ENCODE results near the gene PIP5K1B. TPM values are rescaled to one million over a fixed set of nuclear protein-coding genes. Genes with fewer than 3 reads are reported as not detected.

Gene PIP5K1B
- total RNA-seq, 2 experiments from 2014 or later: 1.5 to 2.3 TPM

DNA sequence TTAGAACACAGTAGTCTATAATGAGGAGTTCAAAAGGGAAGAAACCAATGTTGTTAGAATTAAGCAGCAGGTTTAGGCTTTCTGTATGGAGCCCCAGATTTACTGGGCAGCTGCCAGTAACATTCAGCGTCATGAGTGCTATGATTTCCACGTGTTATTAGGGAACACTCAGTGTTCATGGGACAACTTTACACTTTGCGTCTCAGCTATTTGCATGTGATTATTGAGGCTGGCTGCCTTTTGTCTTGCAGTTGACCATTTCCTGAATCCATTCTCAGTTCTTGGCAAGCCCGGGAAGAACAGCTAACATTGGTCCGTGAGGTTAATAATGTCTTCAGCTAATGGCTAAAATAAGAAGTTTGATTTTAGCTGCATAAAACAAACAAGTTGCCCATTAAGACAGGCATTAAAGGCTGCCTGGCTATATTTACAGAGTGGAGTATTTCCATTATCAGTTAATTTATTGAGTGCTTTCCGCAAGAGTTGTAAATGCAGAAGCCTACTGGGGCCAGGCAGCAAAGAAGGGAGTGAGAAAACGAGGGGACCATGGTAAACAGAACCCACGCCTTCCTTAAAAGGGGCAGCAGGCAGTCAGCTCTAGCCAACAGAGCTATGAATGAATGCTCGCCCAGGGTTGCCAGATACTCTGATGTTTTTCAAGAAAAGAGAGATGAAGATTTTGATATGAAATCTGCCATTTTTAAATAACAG lies 120.9 kb downstream of the PIP5K1B start:
- H3K9me3 Mint-ChIP-seq: no peaks in the 10 kb centered on the region
- no peak overlapping the region for H3K4me3 Mint-ChIP-seq
- H3K36me3 Mint-ChIP-seq (ENCODE audit: low read depth): no peaks in the 10 kb centered on the region
- DNase-seq: no peak
- H3K27ac Mint-ChIP-seq: no peak overlapping the region
- H3K27me3 Mint-ChIP-seq: peaks cover 7% of the 10 kb centered on the region
- CTCF ChIA-PET: no interaction called here
- no peaks in the 10 kb centered on the region for H3K4me1 Mint-ChIP-seq
- POLR2A ChIA-PET: no interaction called here

- no peaks in the 10 kb centered on the region for H3K36me3 Mint-ChIP-seq (ENCODE audit: low read depth)
- H3K27ac Mint-ChIP-seq: no peak overlapping the region
- H3K9me3 Mint-ChIP-seq: no peaks in the 10 kb centered on the region
- CTCF ChIA-PET: no interaction called here
- peaks cover 3% of the 10 kb centered on the region for H3K27me3 Mint-ChIP-seq
- no peaks in the 10 kb centered on the region for H3K4me1 Mint-ChIP-seq
- H3K4me3 Mint-ChIP-seq: no peak overlapping the region
- DNase-seq: no peak
- POLR2A ChIA-PET: no interaction called here
Measured at GRCh38 chr9:68827837-68828744, 123.1 kb downstream of the PIP5K1B start.

- Mint-ChIP-seq H3K9me3 (no peaks in the 10 kb centered on the region), H3K27ac (no peak overlapping the region), H3K27me3 (peaks cover 7% of the 10 kb centered on the region), H3K4me1 (no peaks in the 10 kb centered on the region), H3K4me3 (no peak overlapping the region), H3K36me3 (ENCODE audit: low read depth) (no peaks in the 10 kb centered on the region)
- CTCF ChIA-PET: no interaction called here
- POLR2A ChIA-PET: no interaction called here
- DNase-seq: no peak
Measured at GRCh38 chr9:68832101-68832500, 127.1 kb downstream of the PIP5K1B start.

- Mint-ChIP-seq H3K9me3 (no peaks in the 10 kb centered on the region), H3K27ac (no peak overlapping the region), H3K4me1 (no peaks in the 10 kb centered on the region), H3K36me3 (ENCODE audit: low read depth) (no peaks in the 10 kb centered on the region), H3K27me3 (peaks cover 7% of the 10 kb centered on the region), H3K4me3 (no peak overlapping the region)
- ChIA-PET POLR2A (no interaction called here), CTCF (no interaction called here)
- DNase-seq: no peak
Measured at GRCh38 chr9:68832861-68833518, 128.0 kb downstream of the PIP5K1B start.

DNA sequence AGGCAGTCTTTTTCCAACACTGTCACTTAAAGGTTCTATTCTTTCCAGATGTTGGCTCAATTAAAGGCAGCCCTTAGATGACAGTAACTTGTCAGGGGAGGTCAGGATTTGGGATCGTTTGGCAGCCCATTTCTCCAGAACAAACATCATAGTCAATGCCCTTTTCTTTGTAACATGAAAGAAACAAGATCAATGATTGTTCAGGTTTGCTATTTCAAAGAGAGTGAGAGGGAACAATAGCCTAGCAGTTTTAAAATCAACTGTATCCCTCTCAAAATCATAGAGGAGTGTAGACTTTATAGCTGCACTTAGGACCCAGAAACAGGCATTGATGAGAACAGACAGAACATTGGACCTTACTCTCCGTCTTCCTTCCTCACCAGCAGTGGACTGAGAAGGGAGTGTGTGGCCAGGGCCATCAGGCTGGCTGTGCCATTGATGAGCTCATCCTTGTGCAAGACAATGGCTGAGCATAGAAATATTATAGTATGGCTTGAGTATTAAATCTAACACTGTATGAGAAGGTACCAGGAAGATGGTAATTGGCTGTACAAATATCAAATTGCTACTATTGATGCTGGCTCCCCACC lies 130.0 kb downstream of the PIP5K1B start:
- ChIA-PET CTCF (no interaction called here), POLR2A (no interaction called here)
- H3K9me3 Mint-ChIP-seq: no peaks in the 10 kb centered on the region
- H3K36me3 Mint-ChIP-seq (ENCODE audit: low read depth): no peaks in the 10 kb centered on the region
- H3K4me3 Mint-ChIP-seq: no peak overlapping the region
- H3K4me1 Mint-ChIP-seq: no peaks in the 10 kb centered on the region
- peaks cover 9% of the 10 kb centered on the region for H3K27me3 Mint-ChIP-seq
- no peak overlapping the region for H3K27ac Mint-ChIP-seq
- DNase-seq: no peak

DNA sequence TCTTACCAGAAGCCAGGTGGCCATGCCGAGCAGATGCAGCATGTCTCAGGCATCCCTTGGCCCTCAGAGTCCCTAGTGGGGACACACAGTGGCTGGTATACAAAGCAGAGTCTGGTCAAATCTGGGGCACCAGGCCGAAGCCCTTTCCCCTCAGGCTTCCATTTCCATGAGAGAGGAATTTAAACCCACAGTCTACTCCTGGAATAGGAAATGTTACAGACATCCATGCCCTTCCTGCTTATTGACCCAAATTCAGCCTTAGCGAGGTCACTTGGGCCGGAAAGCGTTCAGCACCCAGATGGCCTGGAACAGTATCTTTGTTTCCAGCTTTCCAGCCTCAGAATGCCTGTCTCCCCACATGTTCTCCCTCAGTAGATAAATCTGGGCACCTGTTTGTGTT lies 131.7 kb downstream of the PIP5K1B start:
- Mint-ChIP-seq H3K4me3 (no peak overlapping the region), H3K27me3 (peaks cover 9% of the 10 kb centered on the region), H3K36me3 (ENCODE audit: low read depth) (no peaks in the 10 kb centered on the region), H3K27ac (no peak overlapping the region), H3K9me3 (no peaks in the 10 kb centered on the region), H3K4me1 (no peaks in the 10 kb centered on the region)
- CTCF ChIA-PET: interaction anchor here (0.6 kb wide), 1 partner anchor 91 kb away, joined by 3 read pairs; no protein-coding TSS in a partner anchor
- no peak for DNase-seq
- POLR2A ChIA-PET: no interaction called here

DNA sequence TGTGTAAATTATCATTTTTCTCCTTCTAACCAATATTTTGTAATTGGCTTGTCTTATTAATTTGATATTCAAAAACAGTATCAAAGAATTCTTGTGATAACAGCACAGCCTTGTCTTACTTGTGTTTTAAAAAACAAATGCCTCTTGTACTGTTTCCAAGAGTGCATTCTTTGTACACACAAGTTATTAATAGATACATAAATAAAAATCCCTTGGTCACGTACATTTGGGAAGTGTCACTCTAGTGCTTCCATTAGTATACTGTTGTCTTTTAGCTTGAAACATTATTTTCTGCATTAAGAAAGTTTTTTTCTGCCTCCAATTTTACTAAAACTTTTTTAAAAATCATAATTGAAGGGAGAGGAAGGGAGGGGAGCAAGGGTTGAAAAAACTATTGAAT lies 133.2 kb downstream of the PIP5K1B start:
- Mint-ChIP-seq H3K9me3 (no peaks in the 10 kb centered on the region), H3K4me3 (no peak overlapping the region), H3K4me1 (no peaks in the 10 kb centered on the region), H3K27me3 (peaks cover 9% of the 10 kb centered on the region), H3K36me3 (ENCODE audit: low read depth) (no peaks in the 10 kb centered on the region), H3K27ac (no peak overlapping the region)
- DNase-seq: no peak
- POLR2A ChIA-PET: no interaction called here
- CTCF ChIA-PET: no interaction called here

DNA sequence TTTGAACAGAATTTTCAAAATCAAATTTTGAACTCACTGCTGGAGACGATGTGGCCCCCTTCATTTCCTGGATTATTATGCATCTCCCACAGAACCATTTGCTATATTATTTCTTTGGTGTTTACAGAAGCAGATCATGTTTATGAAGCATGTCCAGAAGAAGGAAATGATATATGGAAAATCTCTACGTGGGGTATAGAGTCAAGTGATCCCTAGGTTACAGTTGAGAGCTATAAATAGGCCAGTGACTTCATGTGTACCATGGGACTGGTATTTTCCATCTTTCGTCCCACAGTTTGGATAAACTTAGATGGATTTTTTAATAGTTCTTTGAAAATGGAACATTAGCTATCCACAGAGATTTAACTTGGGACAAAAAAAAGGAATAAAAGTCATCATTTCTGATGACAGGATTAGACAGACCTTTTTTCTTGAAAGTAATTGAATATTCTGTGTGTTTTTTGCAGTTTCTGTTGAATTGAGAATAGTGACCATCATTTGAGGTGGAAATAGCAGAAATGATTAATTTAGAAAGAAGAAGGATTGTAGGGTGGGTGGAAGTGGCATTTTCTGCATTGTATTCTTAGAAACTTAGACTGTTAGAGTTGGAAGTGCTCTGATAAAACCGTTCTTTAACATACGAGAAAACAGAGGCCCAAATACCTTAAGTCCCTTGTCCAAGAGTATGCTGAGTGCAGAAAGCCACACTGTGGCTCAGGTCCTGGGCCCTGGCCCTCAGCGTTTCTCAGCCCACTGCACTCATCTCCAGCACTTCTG lies 136.4 kb downstream of the PIP5K1B start:
- Mint-ChIP-seq H3K9me3 (peaks cover 2% of the 10 kb centered on the region), H3K4me3 (no peak overlapping the region), H3K27ac (no peak overlapping the region), H3K4me1 (peaks cover 5% of the 10 kb centered on the region), H3K36me3 (ENCODE audit: low read depth) (no peaks in the 10 kb centered on the region), H3K27me3 (peaks cover 2% of the 10 kb centered on the region)
- ChIA-PET POLR2A (no interaction called here), CTCF (no interaction called here)
- no peak for DNase-seq

DNA sequence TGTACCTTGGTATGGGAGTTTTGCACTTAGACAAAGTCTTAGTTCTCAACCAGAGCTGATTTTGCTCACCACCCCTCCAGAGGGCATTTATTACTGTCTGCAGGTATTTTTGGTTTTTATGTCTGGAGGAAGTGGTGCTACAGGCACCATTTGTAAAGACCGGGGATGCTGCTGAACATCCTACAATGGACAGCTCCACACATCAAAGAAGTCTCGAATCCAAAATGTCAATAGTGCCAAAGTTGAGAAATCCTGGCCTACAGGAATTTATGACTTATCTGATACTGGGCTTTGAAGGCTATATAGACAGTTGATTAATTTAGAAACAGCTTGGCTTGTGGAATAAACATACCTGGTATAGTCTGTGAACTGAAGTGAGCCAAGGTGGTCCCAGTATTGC lies 137.5 kb downstream of the PIP5K1B start:
- ChIA-PET CTCF (no interaction called here), POLR2A (no interaction called here)
- Mint-ChIP-seq H3K9me3 (peaks cover 2% of the 10 kb centered on the region), H3K4me1 (peaks cover 5% of the 10 kb centered on the region), H3K27ac (no peak overlapping the region), H3K4me3 (no peak overlapping the region), H3K27me3 (peaks cover 2% of the 10 kb centered on the region), H3K36me3 (ENCODE audit: low read depth) (no peaks in the 10 kb centered on the region)
- no peak for DNase-seq

DNA sequence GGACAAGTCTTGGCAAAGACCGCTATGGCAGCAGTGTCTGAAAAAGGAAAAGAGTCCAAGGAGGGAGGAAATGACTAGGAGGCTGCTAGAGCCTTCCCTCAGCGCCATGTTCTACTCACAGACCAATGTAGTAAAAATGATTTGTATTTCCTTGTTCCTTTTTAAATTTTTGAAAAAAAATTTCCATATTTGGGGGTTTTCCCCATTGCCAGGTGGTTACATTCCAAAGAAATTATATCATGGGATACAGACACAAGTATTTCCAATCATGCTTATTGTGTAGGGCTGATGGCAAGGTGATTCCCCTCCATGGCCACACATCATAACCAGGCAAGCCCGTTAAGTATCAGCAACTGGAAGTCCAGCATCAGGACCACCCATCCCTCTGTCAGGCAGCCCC lies 138.2 kb downstream of the PIP5K1B start:
- H3K27me3 Mint-ChIP-seq: peaks cover 2% of the 10 kb centered on the region
- H3K4me3 Mint-ChIP-seq: no peak overlapping the region
- DNase-seq: no peak
- H3K27ac Mint-ChIP-seq: no peak overlapping the region
- ChIA-PET CTCF (no interaction called here), POLR2A (no interaction called here)
- no peaks in the 10 kb centered on the region for H3K36me3 Mint-ChIP-seq (ENCODE audit: low read depth)
- peaks cover 5% of the 10 kb centered on the region for H3K4me1 Mint-ChIP-seq
- peaks cover 2% of the 10 kb centered on the region for H3K9me3 Mint-ChIP-seq

GRCh38 chr9:68844157-68844556 lies 139.1 kb downstream of the PIP5K1B start:
- POLR2A ChIA-PET: no interaction called here
- Mint-ChIP-seq H3K36me3 (ENCODE audit: low read depth) (no peaks in the 10 kb centered on the region), H3K4me1 (peaks cover 5% of the 10 kb centered on the region), H3K27ac (no peak overlapping the region), H3K27me3 (peaks cover 1% of the 10 kb centered on the region), H3K4me3 (no peak overlapping the region), H3K9me3 (peaks cover 2% of the 10 kb centered on the region)
- DNase-seq: no peak
- CTCF ChIA-PET: no interaction called here

- H3K4me3 Mint-ChIP-seq: no peak overlapping the region
- ChIA-PET POLR2A (no interaction called here), CTCF (interaction anchor here (1.2 kb wide), 1 partner anchor 25 kb away, joined by 3 read pairs; no protein-coding TSS in a partner anchor)
- no peak overlapping the region for H3K27ac Mint-ChIP-seq
- H3K27me3 Mint-ChIP-seq: no peaks in the 10 kb centered on the region
- H3K9me3 Mint-ChIP-seq: peaks cover 2% of the 10 kb centered on the region
- no peak for DNase-seq
- peaks cover 5% of the 10 kb centered on the region for H3K4me1 Mint-ChIP-seq
- no peaks in the 10 kb centered on the region for H3K36me3 Mint-ChIP-seq (ENCODE audit: low read depth)
Measured at GRCh38 chr9:68844631-68845612, 139.9 kb downstream of the PIP5K1B start.

Measured in activated CD4-positive, alpha-beta memory T cell treated with anti-CD3 and anti-CD28 coated beads, Interleukin-2, amount 10 ng/mL, durations not matched to agents 7 days and 5 days (primary cell).